PFSK-1 (cell line): ENCODE measurements around the gene LIMA1.

Source experiments
- FOXP2 ChIP-seq: optimal IDR thresholded peaks from 2 replicates; pipeline ENCODE3; 2011; ENCODE audit warnings: borderline replicate concordance, control low read depth, inconsistent platforms; ENCODE audit not compliant: insufficient read depth; ENCODE audit errors: extremely low read length, extremely low read depth
- POLR2AphosphoS5 ChIP-seq: IDR thresholded peaks from 2 replicates; pipeline ENCODE4 v1.6.1; 2012; ENCODE audit warnings: low read depth, mild to moderate bottlenecking, control low read depth, low read length, moderate library complexity
- SIN3A ChIP-seq: IDR thresholded peaks from 2 replicates; pipeline ENCODE4 v1.6.1; 2012; ENCODE audit warnings: mild to moderate bottlenecking, low read length, moderate library complexity, borderline replicate concordance; ENCODE audit not compliant: insufficient read depth
- TAF1 ChIP-seq: IDR thresholded peaks from 2 replicates; pipeline ENCODE4 v1.6.1; 2012; ENCODE audit warnings: low read length, control low read depth, borderline replicate concordance; ENCODE audit not compliant: insufficient read depth
- TF ChIP-seq, protein P1 (sequence below), 2 experiments: IDR thresholded peaks; 2 replicates each; pipeline versions ENCODE4 v1.6.1 to v1.8.0; 2011 to 2012; ENCODE audit warnings: low read depth in 2 of 2, low read length in 2 of 2, control low read depth in 1 of 2, inconsistent platforms in 1 of 2, mild to moderate bottlenecking in 1 of 2, moderate library complexity in 1 of 2; ENCODE audit not compliant: insufficient read depth in 1 of 2

DNA sequence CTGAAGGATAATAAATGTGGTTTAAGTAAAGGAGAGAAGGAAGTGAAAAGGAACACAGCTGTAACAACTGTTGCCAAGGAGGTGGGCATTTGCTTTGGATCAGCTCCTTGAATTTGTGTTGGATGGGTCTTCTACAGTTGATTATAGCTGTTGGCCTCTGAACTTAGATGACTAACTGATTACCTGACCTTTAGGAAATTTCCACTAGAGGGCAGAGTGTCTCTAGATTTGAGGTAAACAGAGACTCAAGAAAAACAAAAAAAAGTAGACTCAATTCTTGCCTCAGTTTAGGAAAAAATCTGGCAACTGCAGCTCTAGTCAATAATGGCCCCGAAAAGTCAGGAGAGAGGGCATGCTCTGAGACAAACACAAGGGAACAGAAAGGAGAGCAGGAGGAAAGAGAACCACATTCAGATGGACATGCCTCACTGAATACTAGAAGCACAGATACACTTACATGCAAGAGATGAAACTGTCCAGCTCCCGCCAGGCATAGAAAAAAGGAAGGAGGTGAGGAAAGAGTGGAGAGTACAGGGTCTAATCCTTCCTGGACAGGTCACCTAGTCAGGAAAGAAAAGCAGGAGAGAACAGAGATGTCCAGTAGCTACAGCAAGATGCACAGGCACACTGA is 150.7 kb downstream of the LIMA1 start:
- TF ChIP-seq TAF1 (no peak), SIN3A (no peak), POLR2AphosphoS5 (no peak), FOXP2 (no peak)
- TF ChIP-seq, protein P1, sequence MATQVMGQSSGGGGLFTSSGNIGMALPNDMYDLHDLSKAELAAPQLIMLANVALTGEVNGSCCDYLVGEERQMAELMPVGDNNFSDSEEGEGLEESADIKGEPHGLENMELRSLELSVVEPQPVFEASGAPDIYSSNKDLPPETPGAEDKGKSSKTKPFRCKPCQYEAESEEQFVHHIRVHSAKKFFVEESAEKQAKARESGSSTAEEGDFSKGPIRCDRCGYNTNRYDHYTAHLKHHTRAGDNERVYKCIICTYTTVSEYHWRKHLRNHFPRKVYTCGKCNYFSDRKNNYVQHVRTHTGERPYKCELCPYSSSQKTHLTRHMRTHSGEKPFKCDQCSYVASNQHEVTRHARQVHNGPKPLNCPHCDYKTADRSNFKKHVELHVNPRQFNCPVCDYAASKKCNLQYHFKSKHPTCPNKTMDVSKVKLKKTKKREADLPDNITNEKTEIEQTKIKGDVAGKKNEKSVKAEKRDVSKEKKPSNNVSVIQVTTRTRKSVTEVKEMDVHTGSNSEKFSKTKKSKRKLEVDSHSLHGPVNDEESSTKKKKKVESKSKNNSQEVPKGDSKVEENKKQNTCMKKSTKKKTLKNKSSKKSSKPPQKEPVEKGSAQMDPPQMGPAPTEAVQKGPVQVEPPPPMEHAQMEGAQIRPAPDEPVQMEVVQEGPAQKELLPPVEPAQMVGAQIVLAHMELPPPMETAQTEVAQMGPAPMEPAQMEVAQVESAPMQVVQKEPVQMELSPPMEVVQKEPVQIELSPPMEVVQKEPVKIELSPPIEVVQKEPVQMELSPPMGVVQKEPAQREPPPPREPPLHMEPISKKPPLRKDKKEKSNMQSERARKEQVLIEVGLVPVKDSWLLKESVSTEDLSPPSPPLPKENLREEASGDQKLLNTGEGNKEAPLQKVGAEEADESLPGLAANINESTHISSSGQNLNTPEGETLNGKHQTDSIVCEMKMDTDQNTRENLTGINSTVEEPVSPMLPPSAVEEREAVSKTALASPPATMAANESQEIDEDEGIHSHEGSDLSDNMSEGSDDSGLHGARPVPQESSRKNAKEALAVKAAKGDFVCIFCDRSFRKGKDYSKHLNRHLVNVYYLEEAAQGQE (IDR thresholded peaks at IDR 0.05; ENCODE audit: insufficient read depth in 1 of 2, low read depth in 2 of 2, low read length in 2 of 2): no peak
